Activated CD4-positive, alpha-beta T cell treated with anti-CD3 and anti-CD28 coated beads, Interleukin-2, amount 10 ng/mL, durations not matched to agents 24 days and 14 days (primary cell): Measurements from ENCODE around the gene DDX4. TPM values are rescaled to one million over a fixed set of nuclear protein-coding genes. Genes with fewer than 3 reads are reported as not detected.

Experiments used
- total RNA-seq: library from RNA; stranded (reverse); gene quantifications from 2 replicates; pipeline ENCODE4 v1.2.3, GENCODE V29; 2022

Gene DDX4
- total RNA-seq, 1 donor from 2014 or later = 0.40 TPM

Other genes starting within 250 kb of the DDX4 start
- 29.7 and 33.9 TPM in 2 replicates for gene PLPP1, start 203.1 kb upstream of the DDX4 start, total RNA-seq
- gene SLC38A9, start 25.7 kb upstream of the DDX4 start, total RNA-seq = 20.5 and 21.4 TPM in 2 replicates
- 0.63 and 0.92 TPM in 2 replicates for gene IL31RA, start 113.3 kb downstream of the DDX4 start, total RNA-seq